K562 (cell line): ENCODE measurements around the gene SEMA3C. TPM values are rescaled to one million over a fixed set of nuclear protein-coding genes. Genes with fewer than 3 reads are reported as not detected.

Experiments used
- ATAC-seq: fragments of 200-7000 bp; cut with Tn5 transposase; 3 replicates; pipeline ENCODE4 v1.9.1; 2020; ENCODE audit warnings: moderate library complexity
- BruUV-seq: library from RNA; stranded (reverse); fragments of 400-500 nt; replicated peaks from 2 replicates; lab custom pipeline; 2021; lab: Mats Ljungman, UMichigan
- CTCF ChIA-PET: fragments of 300-600 bp; formaldehyde crosslinking; extraction: SDS; loops from one replicate; lab custom pipeline; 2021; ENCODE audit warnings: low intra/inter-chr PET ratio; lab: Yijun Ruan, JAX
- POLR2A ChIA-PET: fragments of 300-600, 350-650 bp; sonication (Branson Sonifier 250); formaldehyde crosslinking; extraction: SDS; loops from one replicate; lab custom pipeline; 2021; ENCODE audit warnings: antibody characterized with exemption, inconsistent platforms; lab: Yijun Ruan, JAX
- DNase-seq, 4 experiments: peaks; one replicate each; pipeline versions ENCODE4 v3.0.0 to v3.0.0-alpha.2; 2011 to 2018; ENCODE audit warnings: low spot score in 3 of 4, mixed read lengths in 3 of 4; ENCODE audit errors: extremely low read depth in 1 of 4
- FAIRE-seq: peaks from 2 replicates; lab custom pipeline; 2011; peaks lifted over from hg19 to GRCh38; lab: Jason Lieb, UNC
- H2AFZ ChIP-seq: 2 replicates; pipeline ENCODE4 v1.6.0; 2011; ENCODE audit warnings: low read depth, low read length, control low read depth, inconsistent platforms
- H3K27ac ChIP-seq: fragments of 200-600 bp; 3 replicates; pipeline ENCODE4 v1.8.0; 2011; ENCODE audit warnings: low read depth, mild to moderate bottlenecking, control low read depth, inconsistent platforms, low read length, moderate library complexity, mixed read lengths; ENCODE audit errors: extremely low read depth
- H3K27me3 ChIP-seq, 2 experiments: fragments of 300-600 bp in 1 of 2; 2 replicates in 1 of 2; 3 replicates in 1 of 2; pipeline versions ENCODE4 v1.6.0 to v1.8.0; 2011; ENCODE audit warnings: inconsistent platforms in 2 of 2, low read length in 2 of 2, mild to moderate bottlenecking in 1 of 2, mixed read lengths in 1 of 2, moderate library complexity in 1 of 2; ENCODE audit not compliant: control insufficient read depth in 2 of 2, insufficient read depth in 2 of 2
- H3K36me3 ChIP-seq: fragments of 300-600 bp; 3 replicates; pipeline ENCODE4 v1.8.0; 2011; ENCODE audit warnings: mild to moderate bottlenecking, low read length, inconsistent platforms; ENCODE audit not compliant: control insufficient read depth, insufficient read depth
- H3K4me1 ChIP-seq, 2 experiments: fragments of 200-600 bp in 1 of 2; replicated peaks in 1 of 2; 2 replicates in 1 of 2; 3 replicates in 1 of 2; pipeline versions ENCODE4 v1.5.1 to v1.8.0; 2011; ENCODE audit warnings: inconsistent platforms in 2 of 2, low read length in 2 of 2, mild to moderate bottlenecking in 1 of 2, mixed read lengths in 1 of 2, moderate library complexity in 1 of 2; ENCODE audit not compliant: control insufficient read depth in 2 of 2, insufficient read depth in 2 of 2
- H3K4me2 ChIP-seq: 2 replicates; pipeline ENCODE4 v1.6.1; 2011; ENCODE audit warnings: low read length, control low read depth, inconsistent platforms, mixed read lengths; ENCODE audit not compliant: insufficient read depth
- H3K4me3 ChIP-seq: fragments of 200-600 bp; sonication (generic), shearing (Covaris generic); 2 replicates; pipeline ENCODE4 v1.5.1; 2016; ENCODE audit warnings: control low read depth, inconsistent platforms
- H3K79me2 ChIP-seq: fragments of 200-600 bp; 3 replicates; pipeline ENCODE4 v1.8.0; 2011; ENCODE audit warnings: low read length, inconsistent platforms; ENCODE audit not compliant: control insufficient read depth, insufficient read depth
- H3K9ac ChIP-seq, 2 experiments: 2 replicates each; pipeline versions ENCODE4 v1.6.0 to v1.6.1; 2011; ENCODE audit warnings: low read depth in 2 of 2, low read length in 2 of 2, control low read depth in 1 of 2, inconsistent platforms in 1 of 2, mild to moderate bottlenecking in 1 of 2, mixed read lengths in 1 of 2; ENCODE audit not compliant: insufficient read depth in 1 of 2
- H3K9me1 ChIP-seq: one replicate; pipeline ENCODE4 v1.6.0; 2011; ENCODE audit warnings: inconsistent platforms, mild to moderate bottlenecking, low read length, moderate library complexity; ENCODE audit not compliant: control insufficient read depth, insufficient read depth
- H3K9me3 ChIP-seq: replicated peaks from 2 replicates; pipeline ENCODE4 v1.5.1; 2011; ENCODE audit warnings: low read depth, low read length, inconsistent platforms; ENCODE audit not compliant: control insufficient read depth, insufficient read depth
- H4K20me1 ChIP-seq: replicated peaks from 2 replicates; pipeline ENCODE4 v1.6.1; 2011; ENCODE audit warnings: low read length, inconsistent platforms, mixed read lengths; ENCODE audit not compliant: control insufficient read depth, insufficient read depth
- ATF6 ChIP-seq: sonication (generic); formaldehyde crosslinking; IDR thresholded peaks from 2 replicates; pipeline ENCODE4 v1.4.0; 2020; ENCODE audit warnings: mild to moderate bottlenecking, missing genetic modification reagents
- PCBP2 ChIP-seq: fragments of 200-400 bp; formaldehyde crosslinking; IDR thresholded peaks from 2 replicates; pipeline ENCODE4 v1.6.1; 2018; ENCODE audit warnings: low read length, low read depth, mild to moderate bottlenecking, moderate library complexity; ENCODE audit not compliant: poor library complexity, severe bottlenecking
- REST ChIP-seq, 2 experiments: fragments of 450-650 bp; formaldehyde crosslinking in 1 of 2; IDR thresholded peaks; 2 replicates each; pipeline versions ENCODE4 v1.4.0 to v1.6.1; 2014 to 2020; ENCODE audit warnings: mild to moderate bottlenecking in 2 of 2, borderline replicate concordance in 1 of 2, low read depth in 1 of 2
- SMARCA5 ChIP-seq: fragments of 450-650 bp; IDR thresholded peaks from 2 replicates; pipeline ENCODE4 v1.6.1; 2016
- TARDBP ChIP-seq: fragments of 450-650 bp; IDR thresholded peaks from 2 replicates; pipeline ENCODE4 v1.6.1; 2016
- ZBTB34 ChIP-seq: fragments of 250-450 bp; sonication (Bioruptor Pico); IDR thresholded peaks from 2 replicates; pipeline ENCODE4 v1.8.0; 2021; ENCODE audit warnings: mild to moderate bottlenecking, moderate library complexity
- ZNF277 ChIP-seq: fragments of 250-450 bp; sonication (Bioruptor Pico); IDR thresholded peaks from 2 replicates; pipeline ENCODE4 v1.8.0; 2022; ENCODE audit warnings: inconsistent platforms, mild to moderate bottlenecking, moderate library complexity, borderline replicate concordance
- ZNF324 ChIP-seq: fragments of 250-450 bp; sonication (Bioruptor Pico); IDR thresholded peaks from 2 replicates; pipeline ENCODE4 v1.4.0; 2020; ENCODE audit warnings: mild to moderate bottlenecking
- WGBS: fragments of 100-300 bp; shearing (Covaris generic); methylation state at CpG from one replicate; pipeline ENCODE4 v1.1.6; 2016; ENCODE audit warnings: low coverage, mixed read lengths; ENCODE audit not compliant: insufficient coverage; ENCODE audit errors: missing lambda C conversion rate; 5-methylcytosine and 5-hydroxymethylcytosine counted together
- in situ Hi-C: fragments of 300-500 bp; cut with MboI; formaldehyde crosslinking; loops from 4 replicates; pipeline ENCODE4 v1.15.0; 2018; ENCODE audit warnings: inconsistent platforms, mixed read lengths
- intact Hi-C: fragments of 100-400 bp; cut with micrococcal nuclease; formaldehyde crosslinking; loops from 2 replicates; pipeline ENCODE4 v1.14.2; 2022
- polyA plus RNA-seq, 8 experiments: library from polyadenylated mRNA; depleted of rRNA in 4 of 8; stranded (reverse) in 5 of 8; unstranded in 3 of 8; fragments of >200 nt; fragmentation: Nextera tagmentation in 2 of 8; fragmentation: Illumina TruSeq in 1 of 8; extraction: Ambion mirVana in 2 of 8; extraction: Trizol in 1 of 8; gene quantifications; 2 replicates each; pipeline versions ENCODE4 v1.2.1 to v1.2.3, GENCODE V29; 2011 to 2014; ENCODE audit warnings: inconsistent platforms in 1 of 8, missing spikeins in 1 of 8
- total RNA-seq, 7 experiments: library from RNA; depleted of rRNA in 6 of 7; stranded (reverse); fragments of >200 nt in 6 of 7; fragmentation: Illumina TruSeq in 2 of 7; extraction: Trizol in 2 of 7; gene quantifications; 2 replicates each; pipeline versions ENCODE4 v1.2.1 to v1.2.3, GENCODE V29; 2011 to 2021; ENCODE audit warnings: low replicate concordance in 1 of 7

The SEMA3C gene
- total and polyA plus RNA-seq, 9 of the 15 experiments (the other 6 are each of a cell fraction or from before 2014, with no cell fraction given) = 0.04 to 0.36 (median 0.12) TPM; not detected in 3

GRCh38 chr7:80705130-80705781 lies 213.6 kb downstream of the SEMA3C start:
- no peak overlapping the region for H3K4me2 ChIP-seq
- POLR2A ChIA-PET = no interaction called here
- FAIRE-seq (no peak), DNase-seq (no peak), ATAC-seq (no peak)
- CTCF ChIA-PET = no interaction called here
- no peak overlapping the region for H3K27ac ChIP-seq
- no peak overlapping the region for H3K9ac ChIP-seq
- no peaks in the 10 kb centered on the region for H3K9me1 ChIP-seq
- no peaks in the 10 kb centered on the region for H3K9me3 ChIP-seq
- no peaks in the 10 kb centered on the region for H3K4me1 ChIP-seq
- in situ Hi-C loops (no loop called here), intact Hi-C loops (loop anchor here (10.0 kb wide), 1 partner anchor 550 kb away; no protein-coding TSS in a partner anchor)
- no peak overlapping the region for H3K4me3 ChIP-seq
- WGBS = 0% methylated on average over 2 of the region's 2 CpGs
- H4K20me1 ChIP-seq = no peaks in the 10 kb centered on the region
- BruUV-seq = no TSS peak
- no peaks in the 10 kb centered on the region for H3K27me3 ChIP-seq
- H2AFZ ChIP-seq = no peak overlapping the region
- no peaks in the 10 kb centered on the region for H3K79me2 ChIP-seq
- no peaks in the 10 kb centered on the region for H3K36me3 ChIP-seq
- TF ChIP-seq ZNF324 (CRISPR knock-in tag) (no peak), REST (IDR thresholded peaks at IDR 0.05; ENCODE audit: borderline replicate concordance) (no peak), REST (CRISPR knock-in tag; IDR thresholded peaks at IDR 0.05; ENCODE audit: low read depth) (no peak), ZNF277 (no peak), PCBP2 (no peak), ZBTB34 (CRISPR knock-in tag) (no peak), SMARCA5 (no peak), ATF6 (CRISPR knock-in tag) (no peak), TARDBP (no peak)
